ENCODE data around the gene ABHD2.
"Not testable (repeated sequence)": the region's sequence is repeated elsewhere in the genome, so short reads cannot be mapped to it uniquely, and the experiment has no call there.

ABHD2 gene, protein sequence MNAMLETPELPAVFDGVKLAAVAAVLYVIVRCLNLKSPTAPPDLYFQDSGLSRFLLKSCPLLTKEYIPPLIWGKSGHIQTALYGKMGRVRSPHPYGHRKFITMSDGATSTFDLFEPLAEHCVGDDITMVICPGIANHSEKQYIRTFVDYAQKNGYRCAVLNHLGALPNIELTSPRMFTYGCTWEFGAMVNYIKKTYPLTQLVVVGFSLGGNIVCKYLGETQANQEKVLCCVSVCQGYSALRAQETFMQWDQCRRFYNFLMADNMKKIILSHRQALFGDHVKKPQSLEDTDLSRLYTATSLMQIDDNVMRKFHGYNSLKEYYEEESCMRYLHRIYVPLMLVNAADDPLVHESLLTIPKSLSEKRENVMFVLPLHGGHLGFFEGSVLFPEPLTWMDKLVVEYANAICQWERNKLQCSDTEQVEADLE

GRCh38 chr15:89087830-89088604 lies at the start of gene ABHD2:
Gene ABHD2, plus strand, starts transcription at chr15:89088456. Its CDS starts 27,872 bp downstream, at chr15:89116328.
- peak; percentile 96 for DNase-seq (ENCODE audit: low read depth)

DNA sequence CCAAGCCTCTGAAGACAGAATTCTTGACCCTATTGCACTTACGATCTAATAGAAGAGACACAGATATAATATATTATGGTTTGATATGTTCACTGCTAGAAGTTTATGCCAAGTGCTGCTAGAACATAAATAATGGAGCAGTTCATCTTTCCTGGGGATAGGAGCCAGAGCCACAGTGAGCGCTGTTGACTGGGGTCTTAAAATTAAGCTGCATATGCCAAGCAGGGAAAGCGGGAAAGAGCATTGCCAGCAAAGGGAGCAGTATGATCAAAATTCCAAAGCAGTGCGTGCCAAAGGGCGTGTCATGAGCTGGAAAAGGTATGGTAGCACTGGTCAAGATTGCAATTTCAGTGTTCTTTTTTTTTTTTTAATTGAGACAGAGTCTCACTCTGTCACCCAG lies 49.1 kb upstream of the ABHD2 start:
- DNase-seq (ENCODE audit: low read depth), result no peak

GRCh38 chr15:89041507-89041906 lies 46.7 kb upstream of the ABHD2 start:
- DNase-seq (ENCODE audit: low read depth), result no peak

GRCh38 chr15:89042387-89042786 lies 45.9 kb upstream of the ABHD2 start:
- no peak for DNase-seq (ENCODE audit: low read depth)

- no peak for DNase-seq (ENCODE audit: low read depth)
Observed at GRCh38 chr15:89043031-89044002, 44.9 kb upstream of the ABHD2 start.

DNA sequence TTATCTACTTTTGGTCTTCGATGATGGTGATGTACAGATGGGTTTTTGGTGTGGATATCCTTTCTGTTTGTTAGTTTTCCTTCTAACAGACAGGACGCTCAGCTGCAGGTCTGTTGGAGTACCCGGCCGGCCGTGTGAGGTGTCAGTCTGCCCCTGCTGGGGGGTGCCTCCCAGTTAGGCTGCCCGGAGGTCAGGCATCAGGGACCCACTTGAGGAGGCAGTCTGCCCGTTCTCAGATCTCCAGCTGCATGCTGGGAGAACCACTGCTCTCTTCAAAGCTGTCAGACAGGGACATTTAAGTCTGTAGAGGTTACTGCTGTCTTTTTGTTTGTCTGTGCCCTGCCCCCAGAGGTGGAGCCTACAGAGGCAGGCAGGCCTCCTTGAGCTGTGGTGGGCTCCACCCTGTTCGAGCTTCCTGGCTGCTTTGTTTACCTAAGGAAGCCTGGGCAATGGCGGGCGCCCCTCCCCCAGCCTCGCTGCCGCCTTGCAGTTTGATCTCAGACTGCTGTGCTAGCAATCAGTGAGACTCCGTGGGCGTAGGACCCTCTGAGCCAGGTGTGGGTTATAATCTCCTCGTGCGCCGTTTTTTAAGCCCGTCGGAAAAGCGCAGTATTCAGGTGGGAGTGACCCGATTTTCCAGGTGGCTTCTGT lies 39.1 kb upstream of the ABHD2 start:
- DNase-seq (ENCODE audit: low read depth), result not testable (repeated sequence)

DNA sequence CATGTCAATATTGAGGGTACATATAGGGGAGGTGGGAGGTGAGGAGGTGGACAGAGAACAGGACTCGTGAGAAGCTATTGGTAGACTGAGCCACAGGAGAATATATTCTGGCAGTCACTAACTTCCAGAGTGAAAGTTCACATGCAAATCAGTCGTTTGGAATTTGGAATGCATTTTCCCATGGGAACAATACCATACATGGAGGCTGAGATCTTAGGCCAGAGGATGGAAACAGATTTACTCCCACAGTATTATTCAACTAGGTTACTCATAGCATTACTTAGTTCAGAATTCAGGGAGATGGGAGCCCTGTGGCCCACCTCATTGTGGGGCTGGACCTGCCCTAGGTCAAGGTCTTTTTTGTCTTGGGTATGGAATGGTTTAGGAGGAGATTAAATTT lies 36.4 kb upstream of the ABHD2 start:
- DNase-seq (ENCODE audit: low read depth), result no peak

- no peak for DNase-seq (ENCODE audit: low read depth)
Observed at GRCh38 chr15:89052474-89052873, 35.8 kb upstream of the ABHD2 start.

DNA sequence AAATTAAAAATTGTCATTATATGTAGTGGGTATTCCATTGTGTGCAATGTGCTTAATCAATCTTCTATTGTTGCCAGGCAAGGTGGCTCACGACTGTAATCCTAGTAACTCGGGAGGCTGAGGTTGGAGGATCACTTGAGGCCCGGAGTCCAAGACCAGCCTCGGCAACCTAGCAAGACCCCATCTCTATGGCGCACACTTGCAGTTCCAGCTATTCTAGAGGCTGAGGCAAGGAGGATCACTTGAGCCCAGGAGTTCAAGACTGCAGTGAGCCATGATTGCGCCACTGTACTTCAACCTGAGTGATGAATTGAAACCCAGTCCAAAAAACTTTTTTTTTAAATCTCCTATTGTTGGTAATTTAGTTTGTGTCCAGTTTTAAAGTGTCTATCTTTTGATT lies 33.4 kb upstream of the ABHD2 start:
- no peak for DNase-seq (ENCODE audit: low read depth)

DNA sequence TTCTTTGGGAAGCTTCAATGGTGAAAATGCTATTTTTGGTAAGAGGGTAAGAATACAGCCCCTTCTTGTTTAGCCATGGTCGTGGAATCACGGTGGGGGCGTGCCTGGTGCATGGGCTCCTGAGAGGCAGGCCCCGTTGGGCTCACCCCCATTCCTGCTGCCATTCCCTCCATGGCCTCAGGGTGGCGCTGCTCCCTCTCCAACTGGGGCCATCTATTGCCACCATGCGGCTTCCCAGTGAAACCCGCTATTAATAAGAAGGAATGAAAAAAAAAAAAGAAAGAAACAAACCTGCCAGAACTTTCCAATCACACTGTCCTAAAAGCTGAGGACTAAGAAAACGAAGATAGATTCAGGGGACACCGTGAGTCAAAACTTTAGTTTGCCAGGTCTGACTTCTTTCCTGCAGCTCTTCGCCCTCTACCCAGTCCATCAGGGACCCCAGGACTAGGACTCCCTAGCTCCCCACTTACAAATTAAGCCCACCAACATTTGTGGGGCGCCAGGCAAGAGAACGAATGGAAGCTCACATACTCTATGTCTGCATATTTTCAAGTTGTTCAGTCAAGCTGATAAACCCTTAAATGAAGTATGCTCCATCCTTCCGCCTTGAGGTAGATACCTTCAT lies 30.6 kb upstream of the ABHD2 start:
- peak; percentile 75 for DNase-seq (ENCODE audit: low read depth)

DNA sequence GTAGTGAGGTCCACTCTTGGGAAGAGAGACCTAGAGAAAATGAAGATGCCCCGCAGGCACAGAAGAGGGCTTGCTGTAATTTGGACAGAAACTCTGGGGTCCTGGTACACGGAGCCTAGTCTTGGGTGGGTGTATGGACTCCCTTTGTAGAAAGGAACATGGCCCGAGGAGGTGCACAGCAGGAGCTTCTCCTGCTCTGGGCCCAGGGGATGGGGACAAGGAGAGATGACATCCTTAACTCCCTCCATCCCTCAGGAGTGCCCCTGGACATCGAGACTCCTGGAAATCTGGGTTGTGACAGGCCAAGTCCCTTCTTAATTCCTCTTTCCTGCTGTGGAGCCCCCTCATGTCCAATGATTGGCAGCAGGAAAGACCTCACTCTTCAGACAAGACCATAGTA lies 29.9 kb upstream of the ABHD2 start:
- no peak for DNase-seq (ENCODE audit: low read depth)

- DNase-seq (ENCODE audit: low read depth), result no peak
Observed at GRCh38 chr15:89058876-89059405, 29.3 kb upstream of the ABHD2 start.

- DNase-seq (ENCODE audit: low read depth), result no peak
Observed at GRCh38 chr15:89066280-89066679, 22.0 kb upstream of the ABHD2 start.

DNA sequence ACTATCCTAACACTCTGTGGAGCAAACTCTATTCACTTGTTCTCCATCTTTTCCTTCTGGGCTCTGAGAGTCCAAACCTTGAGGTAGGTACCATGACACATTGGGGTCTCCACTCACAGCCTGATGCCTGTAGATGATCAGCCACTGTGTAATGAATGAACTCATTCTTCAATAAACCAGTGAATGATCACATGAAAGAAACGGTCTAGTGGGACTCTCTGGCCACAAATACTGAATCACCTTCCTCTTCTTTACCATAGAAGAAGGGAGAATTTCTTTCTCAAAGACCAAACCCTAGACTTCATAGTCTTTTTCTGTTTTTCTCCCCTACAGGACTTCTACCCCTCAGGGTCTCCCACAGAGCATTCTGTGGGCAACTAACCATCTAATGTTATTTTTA lies 20.5 kb upstream of the ABHD2 start:
- no peak for DNase-seq (ENCODE audit: low read depth)

DNA sequence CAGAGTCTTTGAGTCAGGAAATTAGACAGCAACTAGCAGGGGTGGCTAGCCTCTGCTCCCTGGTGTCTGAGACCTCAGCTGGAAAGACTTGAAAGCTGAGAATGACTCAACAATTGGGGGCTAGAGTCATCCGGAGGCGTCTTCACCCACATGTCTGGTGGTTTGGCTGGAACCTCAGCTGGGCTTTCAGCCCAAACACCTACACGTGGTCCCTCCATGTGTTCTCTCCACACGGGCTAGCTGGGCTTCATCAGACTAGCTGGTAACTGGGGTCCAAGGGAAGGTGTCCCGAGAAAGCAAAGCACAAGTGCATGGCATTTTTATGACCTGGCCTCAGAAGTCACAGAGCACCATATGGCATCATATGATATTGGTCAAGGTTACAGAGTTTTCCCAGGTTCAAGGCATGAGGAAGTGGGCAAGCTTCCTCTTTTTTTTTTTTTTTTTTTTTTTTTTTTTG lies 19.9 kb upstream of the ABHD2 start:
- peak; percentile 50 for DNase-seq (ENCODE audit: low read depth)

GRCh38 chr15:89070197-89071124 lies 17.8 kb upstream of the ABHD2 start:
- DNase-seq (ENCODE audit: low read depth), result no peak

DNA sequence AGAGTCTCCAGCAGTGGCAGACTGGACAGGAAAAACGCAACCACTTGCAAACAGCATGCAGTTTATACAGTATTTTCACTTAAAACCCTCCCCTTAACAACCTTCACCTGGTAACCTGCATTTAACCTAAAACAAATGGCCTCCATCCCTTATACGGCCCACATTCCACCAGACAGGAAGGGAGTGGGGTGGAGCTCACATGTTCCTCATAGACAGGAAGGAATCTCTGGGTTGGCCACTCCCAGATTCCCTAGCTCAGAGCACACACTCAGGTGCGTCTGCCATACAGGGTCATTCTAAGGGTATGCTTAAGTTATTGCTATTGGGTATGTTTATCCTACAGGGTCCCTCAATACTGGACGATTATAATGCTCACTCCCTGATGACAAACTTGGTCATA lies 16.8 kb upstream of the ABHD2 start:
- no peak for DNase-seq (ENCODE audit: low read depth)

DNA sequence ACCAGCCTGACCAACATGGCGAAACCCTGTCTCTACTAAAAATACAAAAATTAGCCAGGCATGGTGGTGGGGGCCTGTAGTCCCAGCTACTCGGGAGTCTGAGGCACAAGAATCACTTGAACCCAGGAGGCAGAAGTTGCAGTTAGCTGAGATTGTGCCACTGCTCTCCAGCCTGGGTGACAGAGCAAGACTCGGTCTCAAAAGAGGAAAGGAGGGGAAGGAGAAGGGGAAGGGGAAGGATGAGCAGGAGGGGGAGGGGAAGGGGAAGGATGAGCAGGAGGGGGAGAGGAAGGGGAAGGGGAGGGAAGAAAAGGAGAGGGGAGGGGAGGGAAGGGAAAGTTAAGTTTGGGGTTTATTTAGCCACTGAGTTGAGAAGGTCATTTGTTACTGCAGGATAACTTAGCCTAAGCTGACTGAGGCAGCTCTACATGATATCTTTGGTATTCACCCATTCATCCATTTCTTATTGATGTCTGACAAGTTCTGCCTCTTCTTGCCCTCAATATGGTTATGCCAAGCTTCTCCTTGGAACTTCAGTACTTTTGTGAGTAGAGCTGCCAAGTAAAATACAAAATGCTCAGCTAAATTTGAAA lies 15.9 kb upstream of the ABHD2 start:
- DNase-seq (ENCODE audit: low read depth), result no peak

DNA sequence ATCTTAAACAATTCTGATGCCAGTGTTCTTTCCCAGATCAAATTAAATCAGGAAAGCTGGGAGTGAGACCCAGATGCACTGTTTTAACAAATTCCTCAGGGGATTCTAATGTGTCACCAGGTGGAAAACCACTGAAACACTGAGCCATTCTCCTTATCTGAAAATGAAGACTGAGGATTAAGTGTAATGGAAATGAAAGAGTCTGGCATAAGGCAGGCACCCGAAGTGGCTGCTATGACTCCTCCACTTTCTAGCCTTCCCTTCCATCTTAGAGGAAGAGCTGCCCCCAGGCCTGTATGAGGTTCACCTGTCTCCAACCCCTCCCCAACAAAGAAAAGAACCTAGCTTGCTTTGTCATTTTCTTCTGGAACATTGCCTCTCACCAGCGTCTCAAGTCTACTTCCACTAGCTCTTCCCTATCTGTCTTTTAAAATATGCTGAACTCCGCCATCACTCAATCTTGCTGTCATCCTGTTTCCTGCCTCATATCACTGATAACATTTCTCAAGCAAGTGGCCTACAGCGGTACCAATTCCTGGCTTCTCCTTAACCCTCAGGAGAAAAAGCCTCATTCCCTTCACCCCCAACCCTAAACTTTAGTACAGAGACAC lies 13.7 kb upstream of the ABHD2 start:
- no peak for DNase-seq (ENCODE audit: low read depth)

Data from stimulated activated CD8-positive, alpha-beta memory T cell treated with anti-CD3 and anti-CD28 coated beads, Interleukin-4, amount 100 ng/mL, for 24 hours (primary cell).